Suppressor macrophage treated with lipopolysaccharide for 1 hour (primary cell): ENCODE results near the gene PCDH17.

Experiments used
- DNase-seq, 3 donors: peaks; one replicate each; pipeline ENCODE4 v3.0.0-alpha.2; 2020 to 2022

Gene PCDH17, protein sequence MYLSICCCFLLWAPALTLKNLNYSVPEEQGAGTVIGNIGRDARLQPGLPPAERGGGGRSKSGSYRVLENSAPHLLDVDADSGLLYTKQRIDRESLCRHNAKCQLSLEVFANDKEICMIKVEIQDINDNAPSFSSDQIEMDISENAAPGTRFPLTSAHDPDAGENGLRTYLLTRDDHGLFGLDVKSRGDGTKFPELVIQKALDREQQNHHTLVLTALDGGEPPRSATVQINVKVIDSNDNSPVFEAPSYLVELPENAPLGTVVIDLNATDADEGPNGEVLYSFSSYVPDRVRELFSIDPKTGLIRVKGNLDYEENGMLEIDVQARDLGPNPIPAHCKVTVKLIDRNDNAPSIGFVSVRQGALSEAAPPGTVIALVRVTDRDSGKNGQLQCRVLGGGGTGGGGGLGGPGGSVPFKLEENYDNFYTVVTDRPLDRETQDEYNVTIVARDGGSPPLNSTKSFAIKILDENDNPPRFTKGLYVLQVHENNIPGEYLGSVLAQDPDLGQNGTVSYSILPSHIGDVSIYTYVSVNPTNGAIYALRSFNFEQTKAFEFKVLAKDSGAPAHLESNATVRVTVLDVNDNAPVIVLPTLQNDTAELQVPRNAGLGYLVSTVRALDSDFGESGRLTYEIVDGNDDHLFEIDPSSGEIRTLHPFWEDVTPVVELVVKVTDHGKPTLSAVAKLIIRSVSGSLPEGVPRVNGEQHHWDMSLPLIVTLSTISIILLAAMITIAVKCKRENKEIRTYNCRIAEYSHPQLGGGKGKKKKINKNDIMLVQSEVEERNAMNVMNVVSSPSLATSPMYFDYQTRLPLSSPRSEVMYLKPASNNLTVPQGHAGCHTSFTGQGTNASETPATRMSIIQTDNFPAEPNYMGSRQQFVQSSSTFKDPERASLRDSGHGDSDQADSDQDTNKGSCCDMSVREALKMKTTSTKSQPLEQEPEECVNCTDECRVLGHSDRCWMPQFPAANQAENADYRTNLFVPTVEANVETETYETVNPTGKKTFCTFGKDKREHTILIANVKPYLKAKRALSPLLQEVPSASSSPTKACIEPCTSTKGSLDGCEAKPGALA (N-terminal part only)

DNA sequence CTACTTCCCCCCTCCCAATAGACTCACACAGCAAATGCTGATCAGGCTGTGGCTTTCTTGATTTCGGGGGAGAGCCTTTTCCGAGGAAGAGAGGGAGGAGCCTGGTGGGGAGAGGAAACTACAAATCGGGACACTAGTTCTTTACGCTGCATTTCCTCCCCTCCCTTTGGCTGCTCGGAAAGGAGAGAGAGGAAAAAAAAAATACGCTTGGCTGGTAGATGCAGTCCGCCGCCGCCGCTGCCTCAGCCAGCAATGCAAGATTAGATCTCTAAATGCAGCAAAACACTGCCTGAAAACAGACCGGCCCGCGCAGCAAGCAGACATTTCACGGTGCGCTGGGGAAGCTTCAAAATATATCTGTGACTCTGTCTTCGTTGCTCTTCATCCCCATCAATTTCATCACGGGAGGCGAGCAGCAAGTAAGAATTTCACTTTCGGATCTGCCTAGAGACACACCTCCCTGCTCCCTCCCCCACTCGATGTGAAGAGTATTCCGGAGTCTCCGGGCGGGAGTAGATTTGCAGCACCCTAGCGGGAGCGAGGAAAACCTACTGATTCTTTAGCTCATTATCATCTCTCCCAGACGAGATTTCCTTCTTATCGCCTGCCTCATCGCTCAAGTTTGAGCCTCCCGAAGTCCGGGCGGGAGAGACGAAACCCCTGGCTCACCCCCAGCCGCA, at the start of gene PCDH17:
Gene PCDH17 (plus strand): TSS at position 149 of the 680 bp plus-strand sequence. CDS start 803 bp downstream, outside the sequence.
- peak in 1 of 3 donors; percentile 8 for DNase-seq

DNA sequence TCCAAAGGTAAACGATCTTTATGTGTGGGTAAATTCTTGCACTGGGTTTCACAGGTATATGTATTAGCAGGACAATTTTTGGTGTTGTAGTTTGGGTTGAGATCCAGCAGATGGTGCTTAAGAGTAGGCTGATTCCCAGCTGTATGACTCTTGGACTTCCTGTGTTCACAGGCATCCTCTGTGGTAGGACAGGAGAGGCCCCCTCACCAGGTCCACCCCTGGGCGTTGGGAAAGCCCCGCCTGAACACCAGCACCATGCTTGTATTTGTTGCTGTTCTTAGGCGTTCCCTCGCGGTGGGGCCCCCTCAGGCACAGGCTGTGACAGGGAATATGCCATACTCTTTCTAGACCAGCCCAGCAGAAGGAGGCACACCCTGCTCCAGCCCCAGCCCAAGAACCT, 49.5 kb upstream of the PCDH17 start:
- DNase-seq = no peak

DNA sequence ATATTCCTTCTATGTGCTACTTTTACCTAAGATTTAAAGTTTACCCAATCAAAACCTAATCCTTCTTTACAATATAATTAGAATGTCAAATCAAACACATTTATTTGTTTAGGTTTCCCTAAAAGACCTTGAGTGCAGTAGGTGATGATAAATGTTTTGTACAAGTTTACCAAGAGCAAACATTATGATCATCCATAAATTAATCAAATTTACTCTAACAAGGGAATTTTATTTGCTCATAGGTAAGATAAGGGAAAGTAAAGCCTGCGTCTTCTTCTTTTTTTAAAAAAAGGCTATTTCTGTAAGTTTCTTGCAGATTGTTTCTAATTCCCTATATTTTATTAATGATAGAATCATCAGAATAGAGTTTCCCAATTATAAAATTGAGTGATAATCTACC, 48.0 kb upstream of the PCDH17 start:
- DNase-seq = no peak

DNA sequence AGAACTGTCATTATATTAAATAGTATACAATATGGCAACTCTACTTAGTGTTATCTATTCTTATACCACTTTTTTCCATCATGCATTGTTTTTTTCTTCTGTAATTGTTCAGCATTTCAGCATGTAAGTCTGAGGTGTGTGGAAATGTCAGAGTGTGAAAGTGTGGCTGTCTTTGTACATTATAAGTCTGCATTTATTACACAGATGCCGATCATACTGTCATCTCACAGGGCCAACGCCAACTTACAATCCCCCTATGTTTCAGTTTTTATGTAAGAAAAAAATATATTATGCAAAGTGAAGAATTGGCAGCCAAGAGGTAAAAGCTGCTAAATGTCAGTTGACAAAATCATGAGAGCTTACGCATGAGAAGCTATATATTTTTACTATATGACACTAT, 42.9 kb upstream of the PCDH17 start:
- DNase-seq = no peak

DNA sequence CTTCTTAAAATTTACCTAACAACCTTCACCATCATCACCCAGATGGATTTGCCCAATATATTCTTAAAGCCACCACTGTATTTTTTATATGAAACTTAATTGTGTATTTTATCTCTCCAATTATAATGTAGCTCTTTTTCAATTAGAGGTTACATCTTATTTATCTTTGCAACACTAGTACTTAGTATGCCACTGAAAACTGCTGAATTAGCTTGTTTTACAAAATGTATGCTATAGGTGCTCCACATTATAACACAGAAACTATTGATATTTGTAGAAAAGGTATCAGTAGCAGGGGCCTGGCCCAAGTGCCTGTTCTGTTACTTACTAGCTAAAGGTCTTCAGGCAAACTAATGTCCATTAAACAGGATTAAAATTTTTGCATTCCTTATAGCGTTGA, 35.8 kb upstream of the PCDH17 start:
- no peak for DNase-seq

DNA sequence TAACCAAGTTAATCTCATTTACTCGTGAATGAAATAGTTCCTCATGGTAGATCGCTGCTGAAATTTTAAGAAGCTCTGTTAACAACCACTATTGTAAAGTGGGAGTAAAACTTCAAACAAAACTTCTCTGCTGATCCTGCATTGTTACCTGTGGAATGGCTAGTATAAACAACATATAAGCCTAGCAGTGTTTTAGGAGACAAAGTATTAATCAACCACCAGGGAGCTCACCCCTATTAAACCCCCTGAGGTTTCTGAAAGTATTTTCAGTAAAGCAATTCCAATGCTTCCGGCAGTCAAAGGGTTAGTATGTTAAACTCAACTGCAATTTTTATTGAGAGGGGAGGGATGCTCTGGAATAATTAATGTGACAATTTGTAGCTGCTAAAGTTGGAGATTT, 30.0 kb upstream of the PCDH17 start:
- no peak for DNase-seq

DNA sequence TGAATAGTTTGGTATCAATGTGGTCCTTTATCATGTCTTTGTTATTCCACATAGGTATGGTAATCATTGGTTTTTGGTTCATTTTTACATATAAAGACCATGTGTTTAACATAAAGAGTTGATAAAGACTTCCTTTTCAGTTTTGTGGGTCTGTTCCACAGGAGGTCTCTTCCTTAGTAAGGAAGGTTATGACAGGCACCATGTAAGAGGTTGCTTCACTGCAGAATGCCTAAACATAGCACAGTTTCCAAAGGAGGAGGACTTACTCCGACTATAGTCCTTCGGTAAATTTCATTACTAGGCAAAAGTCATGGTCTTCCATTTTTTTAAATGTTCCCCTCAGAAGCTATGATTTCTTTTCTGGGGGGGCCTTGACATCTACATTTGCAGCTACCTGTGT, 27.1 kb upstream of the PCDH17 start:
- DNase-seq = no peak

DNA sequence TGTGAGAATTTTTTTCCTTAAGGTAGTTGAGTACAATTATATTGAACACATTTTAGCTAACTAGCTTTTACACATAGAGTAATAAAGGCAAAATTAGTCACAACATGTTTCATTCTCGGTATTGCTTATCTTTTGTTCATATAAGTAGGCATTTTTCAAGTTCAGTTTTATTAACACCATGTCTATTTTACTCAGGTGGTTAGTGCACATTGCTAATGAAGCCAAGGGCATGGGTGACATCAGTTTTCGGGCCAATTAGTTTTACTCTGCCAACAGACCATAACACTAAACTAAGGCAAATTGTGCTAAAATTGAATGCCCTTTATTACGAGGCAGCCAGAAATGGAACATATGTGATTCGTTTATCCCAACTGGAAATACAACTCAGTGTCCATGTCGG, 19.6 kb upstream of the PCDH17 start:
- no peak for DNase-seq

DNA sequence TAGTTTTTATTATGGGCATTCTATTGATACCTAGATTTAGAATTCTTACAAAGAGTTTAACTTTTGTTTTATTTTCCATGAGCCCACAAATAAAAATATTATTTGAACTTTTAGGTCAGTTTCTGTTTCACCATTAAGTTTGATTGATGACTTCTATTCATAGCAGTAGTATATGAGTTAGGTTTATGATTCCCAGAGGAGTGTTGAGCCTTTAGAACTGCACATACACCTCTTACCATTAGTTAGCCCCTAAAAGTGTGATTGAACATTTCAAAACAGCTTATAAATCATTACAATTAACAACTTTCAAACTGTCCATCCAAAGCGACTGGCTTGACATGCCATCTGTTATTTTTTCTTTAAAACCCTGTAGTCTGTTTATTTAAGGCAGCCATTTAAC, 19.0 kb upstream of the PCDH17 start:
- DNase-seq = no peak

DNA sequence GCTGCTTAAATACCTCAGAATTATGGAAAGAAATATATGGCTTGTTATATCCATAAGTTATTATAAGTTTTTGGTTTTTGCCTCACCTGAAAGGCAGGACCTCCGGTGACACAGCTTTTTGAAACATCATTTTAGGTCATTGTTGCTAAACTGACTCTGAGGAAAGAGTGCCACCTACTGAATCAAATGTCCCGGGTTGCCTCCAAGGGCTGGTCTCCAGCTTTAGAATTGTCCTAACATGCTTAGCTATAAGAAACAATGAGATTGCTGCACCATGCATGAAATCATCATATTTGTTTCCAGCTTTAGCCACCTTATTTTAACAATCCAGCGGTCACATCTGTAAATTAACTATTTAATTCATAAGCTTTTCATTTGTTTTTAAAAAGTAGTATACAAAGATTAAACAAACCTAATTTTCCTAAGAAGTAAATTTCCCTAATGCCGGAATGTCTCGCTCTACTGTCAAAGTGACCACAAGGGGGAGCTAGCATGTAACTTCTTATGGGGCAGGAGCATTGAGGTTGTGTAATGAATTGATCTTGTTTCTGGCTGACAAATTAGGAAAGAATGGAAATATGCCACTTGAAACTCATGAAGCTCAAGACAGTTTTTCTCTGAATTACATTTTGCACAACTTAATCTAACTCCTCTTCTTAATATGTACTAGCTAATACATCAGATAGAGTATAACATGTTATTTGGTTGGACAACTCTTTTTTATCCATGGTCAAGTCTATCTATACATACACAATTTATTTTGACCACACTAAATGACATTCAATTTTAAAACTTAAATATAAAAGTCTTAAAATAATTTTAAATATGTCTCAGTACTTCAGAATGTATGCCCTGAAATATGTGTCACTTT, 6.7 kb upstream of the PCDH17 start:
- DNase-seq = peak; percentile 71 to 83 (median 81)

DNA sequence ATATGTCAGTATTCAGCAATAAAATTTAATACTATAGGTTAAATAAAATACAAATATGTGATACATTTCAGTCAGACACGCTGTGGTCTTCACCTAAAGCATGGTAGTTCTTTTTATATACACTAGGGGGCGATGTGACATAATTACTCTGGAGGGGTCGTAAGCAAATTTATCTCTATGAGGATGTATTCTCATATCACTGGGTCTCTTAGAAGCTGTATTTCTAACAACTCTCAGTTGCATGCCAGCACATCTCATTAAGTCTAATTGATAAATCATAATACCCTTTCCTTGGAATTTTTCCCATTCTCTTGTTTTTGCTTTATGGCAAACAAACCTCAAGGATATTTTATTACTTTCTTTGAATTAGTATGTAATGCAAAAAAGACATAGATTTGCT, 3.9 kb upstream of the PCDH17 start:
- DNase-seq = peak; percentile 36 to 61 (median 41)

DNA sequence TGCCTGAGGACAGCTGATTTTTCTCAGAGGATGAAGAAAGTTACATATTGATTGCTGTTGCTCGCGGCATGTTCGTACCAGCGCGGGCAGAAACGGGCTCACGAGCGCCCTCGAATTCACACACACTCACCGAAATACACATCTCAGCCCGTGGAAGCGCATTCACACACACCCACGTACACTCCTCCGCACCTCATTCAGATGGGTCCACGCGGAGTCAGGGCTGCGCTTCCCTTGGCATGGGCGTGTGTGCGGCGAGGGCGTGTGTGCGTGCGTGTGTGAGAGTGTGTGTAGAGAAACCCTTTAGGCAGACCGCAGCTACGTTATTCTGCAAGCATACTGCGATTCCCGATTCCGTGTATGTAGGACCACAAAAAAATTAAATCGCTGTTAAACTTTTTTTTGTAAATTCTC, 2.1 kb upstream of the PCDH17 start:
- peak in 1 of 3 donors; percentile 2 for DNase-seq

DNA sequence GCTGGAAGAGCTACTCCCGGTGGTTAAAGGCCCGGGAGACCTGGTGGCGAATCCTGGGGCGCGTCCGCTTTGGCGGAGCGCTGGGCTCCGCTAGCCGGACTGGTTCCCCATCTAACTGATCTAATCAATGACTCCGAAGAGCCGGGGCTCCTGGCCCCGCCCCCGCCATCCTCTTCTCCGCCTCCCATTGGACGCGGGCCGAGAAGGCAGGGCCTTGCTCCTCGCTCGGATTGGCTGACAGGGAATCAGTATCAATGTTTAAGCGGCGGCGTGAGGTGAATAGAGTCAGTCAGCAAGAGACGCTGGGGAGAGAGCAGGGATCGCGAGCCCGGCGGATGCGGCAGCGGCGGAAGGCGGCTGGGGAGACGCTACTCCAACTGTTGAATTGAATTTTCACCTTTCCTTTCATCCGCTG, 1.7 kb upstream of the PCDH17 start:
- DNase-seq = peak; percentile 50 to 76 (median 64)

DNA sequence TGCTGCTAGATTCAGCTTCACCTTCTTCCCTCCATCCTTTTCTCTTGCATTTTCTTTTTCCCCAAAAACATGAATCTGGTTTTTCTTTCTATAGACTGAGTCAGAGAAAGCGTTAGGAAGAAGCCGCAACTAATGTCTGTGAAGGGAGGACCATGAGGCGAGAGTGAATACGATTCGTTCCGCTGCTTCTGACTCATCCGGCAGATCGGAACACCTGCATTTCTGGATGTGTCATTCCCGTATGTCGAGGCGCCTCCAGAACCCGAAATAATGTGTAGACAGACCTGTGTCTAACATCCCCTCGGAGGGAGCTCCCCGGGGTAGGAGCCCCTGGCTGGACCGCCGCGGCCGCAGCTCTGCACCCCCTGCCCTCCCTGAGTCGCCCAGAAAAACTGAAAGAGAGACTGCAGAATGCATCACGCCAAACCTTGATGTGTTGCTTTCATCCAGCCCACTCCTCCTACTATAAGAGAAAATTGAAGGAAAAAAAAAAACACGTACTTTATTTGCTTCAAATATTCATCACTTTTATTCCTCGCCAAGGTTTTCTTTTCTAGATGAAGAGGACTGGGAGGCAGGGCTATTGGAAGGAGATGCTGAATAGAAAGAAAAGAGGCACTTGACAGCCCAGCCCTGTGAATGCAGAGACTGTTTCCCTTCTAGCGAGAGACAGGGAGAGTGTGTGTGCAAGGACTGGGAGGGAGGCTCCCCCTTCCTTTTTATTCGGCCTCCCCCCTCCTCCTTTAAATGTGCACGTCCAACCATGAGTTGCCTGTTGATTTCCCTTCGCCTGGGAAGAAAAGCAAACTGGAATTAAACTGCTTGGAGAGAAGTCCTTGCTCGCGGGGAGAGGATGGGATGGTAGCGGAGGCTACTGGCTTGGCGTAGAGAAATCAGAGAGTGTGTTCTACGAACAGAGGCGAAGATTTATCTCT, 616 bp upstream of the PCDH17 start:
- no peak for DNase-seq

DNA sequence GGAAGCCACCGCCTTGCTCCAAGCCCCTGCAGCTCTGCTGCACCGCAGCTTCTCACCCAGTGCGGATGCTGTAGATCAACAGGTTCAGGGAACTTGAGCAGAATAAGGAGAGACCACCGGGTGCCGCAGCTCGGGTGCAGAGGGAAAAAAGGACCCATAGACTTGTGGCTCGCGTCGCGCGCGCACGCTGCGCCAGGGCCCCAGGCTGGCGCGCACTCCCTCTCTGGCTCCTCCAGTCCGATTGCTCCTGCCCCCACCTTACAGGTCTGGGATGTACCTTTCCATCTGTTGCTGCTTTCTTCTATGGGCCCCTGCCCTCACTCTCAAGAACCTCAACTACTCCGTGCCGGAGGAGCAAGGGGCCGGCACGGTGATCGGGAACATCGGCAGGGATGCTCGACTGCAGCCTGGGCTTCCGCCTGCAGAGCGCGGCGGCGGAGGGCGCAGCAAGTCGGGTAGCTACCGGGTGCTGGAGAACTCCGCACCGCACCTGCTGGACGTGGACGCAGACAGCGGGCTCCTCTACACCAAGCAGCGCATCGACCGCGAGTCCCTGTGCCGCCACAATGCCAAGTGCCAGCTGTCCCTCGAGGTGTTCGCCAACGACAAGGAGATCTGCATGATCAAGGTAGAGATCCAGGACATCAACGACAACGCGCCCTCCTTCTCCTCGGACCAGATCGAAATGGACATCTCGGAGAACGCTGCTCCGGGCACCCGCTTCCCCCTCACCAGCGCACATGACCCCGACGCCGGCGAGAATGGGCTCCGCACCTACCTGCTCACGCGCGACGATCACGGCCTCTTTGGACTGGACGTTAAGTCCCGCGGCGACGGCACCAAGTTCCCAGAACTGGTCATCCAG, 964 bp downstream of the PCDH17 start:
- DNase-seq = no peak

DNA sequence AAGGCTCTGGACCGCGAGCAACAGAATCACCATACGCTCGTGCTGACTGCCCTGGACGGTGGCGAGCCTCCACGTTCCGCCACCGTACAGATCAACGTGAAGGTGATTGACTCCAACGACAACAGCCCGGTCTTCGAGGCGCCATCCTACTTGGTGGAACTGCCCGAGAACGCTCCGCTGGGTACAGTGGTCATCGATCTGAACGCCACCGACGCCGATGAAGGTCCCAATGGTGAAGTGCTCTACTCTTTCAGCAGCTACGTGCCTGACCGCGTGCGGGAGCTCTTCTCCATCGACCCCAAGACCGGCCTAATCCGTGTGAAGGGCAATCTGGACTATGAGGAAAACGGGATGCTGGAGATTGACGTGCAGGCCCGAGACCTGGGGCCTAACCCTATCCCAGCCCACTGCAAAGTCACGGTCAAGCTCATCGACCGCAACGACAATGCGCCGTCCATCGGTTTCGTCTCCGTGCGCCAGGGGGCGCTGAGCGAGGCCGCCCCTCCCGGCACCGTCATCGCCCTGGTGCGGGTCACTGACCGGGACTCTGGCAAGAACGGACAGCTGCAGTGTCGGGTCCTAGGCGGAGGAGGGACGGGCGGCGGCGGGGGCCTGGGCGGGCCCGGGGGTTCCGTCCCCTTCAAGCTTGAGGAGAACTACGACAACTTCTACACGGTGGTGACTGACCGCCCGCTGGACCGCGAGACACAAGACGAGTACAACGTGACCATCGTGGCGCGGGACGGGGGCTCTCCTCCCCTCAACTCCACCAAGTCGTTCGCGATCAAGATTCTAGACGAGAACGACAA, 1.8 kb downstream of the PCDH17 start:
- DNase-seq = peak; percentile 22 to 44 (median 27)

DNA sequence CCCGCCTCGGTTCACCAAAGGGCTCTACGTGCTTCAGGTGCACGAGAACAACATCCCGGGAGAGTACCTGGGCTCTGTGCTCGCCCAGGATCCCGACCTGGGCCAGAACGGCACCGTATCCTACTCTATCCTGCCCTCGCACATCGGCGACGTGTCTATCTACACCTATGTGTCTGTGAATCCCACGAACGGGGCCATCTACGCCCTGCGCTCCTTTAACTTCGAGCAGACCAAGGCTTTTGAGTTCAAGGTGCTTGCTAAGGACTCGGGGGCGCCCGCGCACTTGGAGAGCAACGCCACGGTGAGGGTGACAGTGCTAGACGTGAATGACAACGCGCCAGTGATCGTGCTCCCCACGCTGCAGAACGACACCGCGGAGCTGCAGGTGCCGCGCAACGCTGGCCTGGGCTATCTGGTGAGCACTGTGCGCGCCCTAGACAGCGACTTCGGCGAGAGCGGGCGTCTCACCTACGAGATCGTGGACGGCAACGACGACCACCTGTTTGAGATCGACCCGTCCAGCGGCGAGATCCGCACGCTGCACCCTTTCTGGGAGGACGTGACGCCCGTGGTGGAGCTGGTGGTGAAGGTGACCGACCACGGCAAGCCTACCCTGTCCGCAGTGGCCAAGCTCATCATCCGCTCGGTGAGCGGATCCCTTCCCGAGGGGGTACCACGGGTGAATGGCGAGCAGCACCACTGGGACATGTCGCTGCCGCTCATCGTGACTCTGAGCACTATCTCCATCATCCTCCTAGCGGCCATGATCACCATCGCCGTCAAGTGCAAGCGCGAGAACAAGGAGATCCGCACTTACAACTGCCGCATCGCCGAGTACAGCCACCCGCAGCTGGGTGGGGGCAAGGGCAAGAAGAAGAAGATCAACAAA, 2.6 kb downstream of the PCDH17 start:
- DNase-seq = no peak

DNA sequence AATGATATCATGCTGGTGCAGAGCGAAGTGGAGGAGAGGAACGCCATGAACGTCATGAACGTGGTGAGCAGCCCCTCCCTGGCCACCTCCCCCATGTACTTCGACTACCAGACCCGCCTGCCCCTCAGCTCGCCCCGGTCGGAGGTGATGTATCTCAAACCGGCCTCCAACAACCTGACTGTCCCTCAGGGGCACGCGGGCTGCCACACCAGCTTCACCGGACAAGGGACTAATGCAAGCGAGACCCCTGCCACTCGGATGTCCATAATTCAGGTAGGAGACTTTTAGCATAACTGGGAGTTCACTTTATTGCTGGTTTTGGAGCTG, 3.3 kb downstream of the PCDH17 start:
- DNase-seq = no peak
